ENCODE results near the gene HPS4. TPM values are rescaled to one million over a fixed set of nuclear protein-coding genes. Genes with fewer than 3 reads are reported as not detected.

The HPS4 gene
- total RNA-seq, 2 experiments from 2014 or later: 36.8 to 38.6 TPM

- ChIA-PET POLR2A (no interaction called here), CTCF (interaction anchor here (0.5 to 1.6 kb wide), 3 partner anchors 19 to 185 kb away, joined by 3 to 5 read pairs (median 4); no protein-coding TSS in a partner anchor)
Observed at GRCh38 chr22:26479792-26480610, 3.6 kb downstream of the HPS4 start.

- ChIA-PET CTCF (interaction anchor here (0.5 to 1.6 kb wide), 3 partner anchors 18 to 186 kb away, joined by 3 to 5 read pairs (median 4); no protein-coding TSS in a partner anchor), POLR2A (no interaction called here)
Observed at GRCh38 chr22:26479043-26479791, 4.4 kb downstream of the HPS4 start.

- ChIA-PET POLR2A (no interaction called here), CTCF (interaction anchor here (1.0 kb wide), 1 partner anchor 113 kb away, joined by 5 read pairs; no protein-coding TSS in a partner anchor)
Observed at GRCh38 chr22:26477341-26477731, 6.2 kb downstream of the HPS4 start.

- ChIA-PET POLR2A (no interaction called here), CTCF (interaction anchor here (0.9 to 1.0 kb wide), 2 partner anchors 51 to 113 kb away, joined by 3 to 5 read pairs; no protein-coding TSS in a partner anchor)
Observed at GRCh38 chr22:26476705-26477340, 6.8 kb downstream of the HPS4 start.

- ChIA-PET POLR2A (no interaction called here), CTCF (interaction anchor here (1.1 kb wide), 1 partner anchor 8 kb away, joined by 3 read pairs; no protein-coding TSS in a partner anchor)
Observed at GRCh38 chr22:26474682-26475081, 8.9 kb downstream of the HPS4 start.

- ChIA-PET CTCF (no interaction called here), POLR2A (no interaction called here)
Observed at GRCh38 chr22:26471522-26471921, 12.1 kb downstream of the HPS4 start.

- CTCF ChIA-PET: no interaction called here
- POLR2A ChIA-PET: no interaction called here
Observed at GRCh38 chr22:26470807-26471206, 12.8 kb downstream of the HPS4 start.

GRCh38 chr22:26466196-26466595, 17.4 kb downstream of the HPS4 start:
- ChIA-PET CTCF (interaction anchor here (1.0 kb wide), 1 partner anchor 178 kb away, joined by 3 read pairs; no protein-coding TSS in a partner anchor), POLR2A (no interaction called here)

- POLR2A ChIA-PET: interaction anchor here (0.6 kb wide), 1 partner anchor 44 kb away, joined by 5 read pairs; no protein-coding TSS in a partner anchor
- CTCF ChIA-PET: interaction anchor here (1.1 kb wide), 1 partner anchor 100 kb away, joined by 3 read pairs; no protein-coding TSS in a partner anchor
Observed at GRCh38 chr22:26464312-26464711, 19.3 kb downstream of the HPS4 start.

GRCh38 chr22:26463688-26464087, 19.9 kb downstream of the HPS4 start:
- CTCF ChIA-PET: interaction anchor here (1.1 kb wide), 1 partner anchor 99 kb away, joined by 3 read pairs; no protein-coding TSS in a partner anchor
- POLR2A ChIA-PET: no interaction called here

- ChIA-PET CTCF (interaction anchor here (1.1 to 3.6 kb wide), 2 partner anchors 98 to 99 kb away, joined by 3 to 26 read pairs; no protein-coding TSS in a partner anchor), POLR2A (no interaction called here)
Observed at GRCh38 chr22:26463101-26463661, 20.4 kb downstream of the HPS4 start.

GRCh38 chr22:26462641-26463040, 20.9 kb downstream of the HPS4 start:
- ChIA-PET CTCF (interaction anchor here (1.2 to 3.6 kb wide), 3 partner anchors 14 to 97 kb away, joined by 3 to 26 read pairs (median 6); no protein-coding TSS in a partner anchor), POLR2A (no interaction called here)

- ChIA-PET CTCF (interaction anchor here (0.8 to 3.6 kb wide), 6 partner anchors 13 to 96 kb away, joined by 3 to 26 read pairs (median 5); no protein-coding TSS in a partner anchor), POLR2A (no interaction called here)
Observed at GRCh38 chr22:26462051-26462450, 21.5 kb downstream of the HPS4 start.

- CTCF ChIA-PET: interaction anchor here (0.8 to 3.6 kb wide), 16 partner anchors 8 to 131 kb away, joined by 3 to 26 read pairs (median 3); no protein-coding TSS in a partner anchor
Observed at GRCh38 chr22:26461188-26461810, 22.3 kb downstream of the HPS4 start.

GRCh38 chr22:26460202-26460601, 23.4 kb downstream of the HPS4 start:
- ChIA-PET CTCF (interaction anchor here (0.9 to 3.6 kb wide), 8 partner anchors 7 to 130 kb away, joined by 3 to 26 read pairs (median 4); no protein-coding TSS in a partner anchor), POLR2A (no interaction called here)

More at GRCh38 chr22:26461188-26461810, 22.3 kb downstream of the HPS4 start:
- POLR2A ChIA-PET: no interaction called here

GRCh38 chr22:26457661-26458272, 25.8 kb downstream of the HPS4 start:
- CTCF ChIA-PET: interaction anchor here (0.6 to 0.7 kb wide), 2 partner anchors 715 to 1097 kb away, joined by 3 to 5 read pairs; no protein-coding TSS in a partner anchor
- POLR2A ChIA-PET: interaction anchor here (0.7 kb wide), 1 partner anchor 1687 kb away, joined by 7 read pairs; no protein-coding TSS in a partner anchor

- ChIA-PET POLR2A (interaction anchor here (0.6 kb wide), 1 partner anchor 13 kb away, joined by 5 read pairs; no protein-coding TSS in a partner anchor), CTCF (interaction anchor here (0.7 to 1.4 kb wide), 3 partner anchors 7 to 225 kb away, joined by 3 to 7 read pairs (median 4); no protein-coding TSS in a partner anchor)
Observed at GRCh38 chr22:26453812-26454500, 29.6 kb downstream of the HPS4 start.
